Activated CD4-positive, alpha-beta memory T cell treated with anti-CD3 and anti-CD28 coated beads, Interleukin-2, amount 10 ng/mL, durations not matched to agents 7 days and 5 days (primary cell): ENCODE measurements around the gene MOB3A. TPM values are rescaled to one million over a fixed set of nuclear protein-coding genes. Genes with fewer than 3 reads are reported as not detected.

Experiments used
- CTCF ChIA-PET: fragments of 350-600 bp; sonication (Branson Sonifier 250); formaldehyde crosslinking; loops from one replicate; lab custom pipeline; 2021; ENCODE audit warnings: antibody characterized with exemption, inconsistent platforms; lab: Charles Lee
- POLR2A ChIA-PET: fragments of 350-600 bp; sonication (Branson Sonifier 250); formaldehyde crosslinking; loops from one replicate; lab custom pipeline; 2021; ENCODE audit warnings: antibody characterized with exemption; lab: Charles Lee
- DNase-seq: peaks from one replicate; pipeline ENCODE4 v3.0.0-alpha.2; 2020
- H3K27ac Mint-ChIP-seq: one replicate; pipeline ENCODE4 v1.8.0; 2021; ENCODE audit warnings: mild to moderate bottlenecking, mixed read lengths
- H3K27me3 Mint-ChIP-seq: one replicate; pipeline ENCODE4 v1.8.0; 2021; ENCODE audit warnings: mixed read lengths
- H3K36me3 Mint-ChIP-seq: one replicate; pipeline ENCODE4 v1.8.0; 2021; ENCODE audit warnings: low read depth, mixed read lengths
- H3K4me1 Mint-ChIP-seq: one replicate; pipeline ENCODE4 v1.8.0; 2021; ENCODE audit warnings: mixed read lengths
- H3K4me3 Mint-ChIP-seq: one replicate; pipeline ENCODE4 v1.8.0; 2021; ENCODE audit warnings: mild to moderate bottlenecking, mixed read lengths
- H3K9me3 Mint-ChIP-seq: one replicate; pipeline ENCODE4 v1.8.0; 2021; ENCODE audit warnings: mixed read lengths
- total RNA-seq, 2 experiments: library from RNA; stranded (reverse); gene quantifications; one replicate each; pipeline ENCODE4 v1.2.3, GENCODE V29; 2021

MOB3A gene
- total RNA-seq, 2 experiments from 2014 or later = 242 to 251 TPM

GRCh38 chr19:2063824-2064223, 32.3 kb downstream of the MOB3A start:
- H3K4me1 Mint-ChIP-seq = peaks cover 24% of the 10 kb centered on the region
- POLR2A ChIA-PET = interaction anchor here (1.3 to 4.2 kb wide), 2 partner anchors 12 to 19 kb away, joined by 9 to 35 read pairs; partner anchors contain the start of gene MKNK2
- DNase-seq = no peak

GRCh38 chr19:2062770-2063169, 33.4 kb downstream of the MOB3A start:
- ChIA-PET POLR2A (interaction anchor here (0.7 to 4.2 kb wide), 4 partner anchors 11 to 1964 kb away, joined by 3 to 35 read pairs (median 8); partner anchors contain the start of gene MKNK2), CTCF (interaction anchor here (1.6 kb wide), 1 partner anchor 11 kb away, joined by 5 read pairs; no protein-coding TSS in a partner anchor)
- no peaks in the 10 kb centered on the region for H3K9me3 Mint-ChIP-seq
- H3K27me3 Mint-ChIP-seq = no peaks in the 10 kb centered on the region
- peak overlapping the region; percentile 91 for H3K4me3 Mint-ChIP-seq
- H3K36me3 Mint-ChIP-seq = no peaks in the 10 kb centered on the region
- H3K4me1 Mint-ChIP-seq = peaks cover 27% of the 10 kb centered on the region
- peak overlapping the region; percentile 86 for H3K27ac Mint-ChIP-seq
- DNase-seq = no peak

More at GRCh38 chr19:2063824-2064223, 32.3 kb downstream of the MOB3A start:
- Mint-ChIP-seq H3K36me3 (peaks cover 4% of the 10 kb centered on the region), H3K9me3 (no peaks in the 10 kb centered on the region), H3K27ac (no peak overlapping the region), H3K4me3 (peak overlapping the region; percentile 32), H3K27me3 (no peaks in the 10 kb centered on the region)
- CTCF ChIA-PET = interaction anchor here (0.7 to 1.6 kb wide), 2 partner anchors 12 to 165 kb away, joined by 3 to 5 read pairs; no protein-coding TSS in a partner anchor

GRCh38 chr19:2062389-2062729, 33.8 kb downstream of the MOB3A start:
- POLR2A ChIA-PET = interaction anchor here (1.2 to 4.2 kb wide), 5 partner anchors 10 to 32 kb away, joined by 6 to 35 read pairs (median 7); partner anchors contain the start of gene MKNK2
- no peak for DNase-seq
- Mint-ChIP-seq H3K4me1 (peaks cover 29% of the 10 kb centered on the region), H3K27me3 (no peaks in the 10 kb centered on the region), H3K9me3 (no peaks in the 10 kb centered on the region), H3K36me3 (no peaks in the 10 kb centered on the region), H3K27ac (peak overlapping the region; percentile 86), H3K4me3 (peak overlapping the region; percentile 91)
- CTCF ChIA-PET = interaction anchor here (0.7 to 2.2 kb wide), 2 partner anchors 10 to 19 kb away, joined by 3 to 8 read pairs; no protein-coding TSS in a partner anchor

- Mint-ChIP-seq H3K27ac (peak overlapping the region; percentile 86), H3K36me3 (no peaks in the 10 kb centered on the region), H3K4me1 (peaks cover 34% of the 10 kb centered on the region), H3K9me3 (no peaks in the 10 kb centered on the region), H3K4me3 (peak overlapping the region; percentile 91), H3K27me3 (no peaks in the 10 kb centered on the region)
- ChIA-PET CTCF (interaction anchor here (0.7 to 2.2 kb wide), 2 partner anchors 10 to 19 kb away, joined by 3 to 8 read pairs; no protein-coding TSS in a partner anchor), POLR2A (interaction anchor here (0.6 to 4.2 kb wide), 7 partner anchors 10 to 32 kb away, joined by 3 to 35 read pairs (median 6); partner anchors contain the start of gene MKNK2)
- peak; percentile 99 for DNase-seq
These were observed 34.4 kb downstream of the MOB3A start for GRCh38 chr19:2061495-2062388.

GRCh38 chr19:2060884-2061494, 35.1 kb downstream of the MOB3A start:
- Mint-ChIP-seq H3K4me3 (peak overlapping the region; percentile 91), H3K27me3 (no peaks in the 10 kb centered on the region), H3K27ac (peak overlapping the region; percentile 96), H3K36me3 (no peaks in the 10 kb centered on the region), H3K9me3 (no peaks in the 10 kb centered on the region), H3K4me1 (peaks cover 40% of the 10 kb centered on the region)
- ChIA-PET POLR2A (interaction anchor here (0.6 to 4.2 kb wide), 13 partner anchors 9 to 163 kb away, joined by 3 to 35 read pairs (median 3); partner anchors contain the start of gene MKNK2), CTCF (interaction anchor here (0.6 to 2.2 kb wide), 2 partner anchors 9 to 1927 kb away, joined by 4 to 8 read pairs; no protein-coding TSS in a partner anchor)
- no peak for DNase-seq

- DNase-seq = no peak
- Mint-ChIP-seq H3K27ac (peak overlapping the region; percentile 96), H3K36me3 (peaks cover 2% of the 10 kb centered on the region), H3K27me3 (no peaks in the 10 kb centered on the region), H3K9me3 (no peaks in the 10 kb centered on the region), H3K4me3 (peak overlapping the region; percentile 87), H3K4me1 (peaks cover 52% of the 10 kb centered on the region)
- ChIA-PET POLR2A (interaction anchor here (0.9 to 4.2 kb wide), 5 partner anchors 8 to 25 kb away, joined by 3 to 35 read pairs (median 5); partner anchors contain the start of gene MKNK2), CTCF (no interaction called here)
These were observed 36.5 kb downstream of the MOB3A start for GRCh38 chr19:2059422-2060201.

GRCh38 chr19:2058570-2059421, 37.3 kb downstream of the MOB3A start:
- Mint-ChIP-seq H3K4me1 (peaks cover 54% of the 10 kb centered on the region), H3K27ac (peak overlapping the region; percentile 72), H3K36me3 (peaks cover 2% of the 10 kb centered on the region), H3K27me3 (no peaks in the 10 kb centered on the region), H3K4me3 (peak overlapping the region; percentile 44), H3K9me3 (no peaks in the 10 kb centered on the region)
- POLR2A ChIA-PET = interaction anchor here (0.8 to 1.5 kb wide), 3 partner anchors 9 to 36 kb away, joined by 3 to 4 read pairs (median 4); no protein-coding TSS in a partner anchor
- CTCF ChIA-PET = interaction anchor here (1.2 kb wide), 1 partner anchor 129 kb away, joined by 7 read pairs; no protein-coding TSS in a partner anchor
- no peak for DNase-seq

- H3K27ac Mint-ChIP-seq = peak overlapping the region; percentile 78
- H3K4me3 Mint-ChIP-seq = no peak overlapping the region
- DNase-seq = no peak
- no peaks in the 10 kb centered on the region for H3K27me3 Mint-ChIP-seq
- ChIA-PET POLR2A (interaction anchor here (0.8 to 1.5 kb wide), 3 partner anchors 9 to 37 kb away, joined by 3 to 4 read pairs (median 3); no protein-coding TSS in a partner anchor), CTCF (interaction anchor here (1.2 kb wide), 1 partner anchor 128 kb away, joined by 7 read pairs; no protein-coding TSS in a partner anchor)
- H3K4me1 Mint-ChIP-seq = peaks cover 56% of the 10 kb centered on the region
- H3K36me3 Mint-ChIP-seq = peaks cover 2% of the 10 kb centered on the region
- no peaks in the 10 kb centered on the region for H3K9me3 Mint-ChIP-seq
These were observed 38.3 kb downstream of the MOB3A start for GRCh38 chr19:2057484-2058469.

GRCh38 chr19:2056837-2057192, 39.3 kb downstream of the MOB3A start:
- CTCF ChIA-PET = no interaction called here
- POLR2A ChIA-PET = interaction anchor here (1.5 to 1.7 kb wide), 2 partner anchors 15 to 27 kb away, joined by 7 read pairs; no protein-coding TSS in a partner anchor
- Mint-ChIP-seq H3K4me1 (peaks cover 58% of the 10 kb centered on the region), H3K9me3 (no peaks in the 10 kb centered on the region), H3K27ac (peak overlapping the region; percentile 78), H3K4me3 (peak overlapping the region; percentile 73), H3K36me3 (peaks cover 2% of the 10 kb centered on the region), H3K27me3 (no peaks in the 10 kb centered on the region)
- DNase-seq = no peak
